HG03159 (cell line): ENCODE results near the gene NGFR.
"Not testable (repeated sequence)": the region's sequence is repeated elsewhere in the genome, so short reads cannot be mapped to it uniquely, and the experiment has no call there.

ENCODE experiments used
- ATAC-seq: cut with Tn5 transposase; IDR thresholded peaks from one replicate; pipeline ENCODE4 v1.9.1; 2021; ENCODE audit warnings: mild to moderate bottlenecking, moderate library complexity; ENCODE audit not compliant: unreplicated experiment

Gene NGFR

DNA sequence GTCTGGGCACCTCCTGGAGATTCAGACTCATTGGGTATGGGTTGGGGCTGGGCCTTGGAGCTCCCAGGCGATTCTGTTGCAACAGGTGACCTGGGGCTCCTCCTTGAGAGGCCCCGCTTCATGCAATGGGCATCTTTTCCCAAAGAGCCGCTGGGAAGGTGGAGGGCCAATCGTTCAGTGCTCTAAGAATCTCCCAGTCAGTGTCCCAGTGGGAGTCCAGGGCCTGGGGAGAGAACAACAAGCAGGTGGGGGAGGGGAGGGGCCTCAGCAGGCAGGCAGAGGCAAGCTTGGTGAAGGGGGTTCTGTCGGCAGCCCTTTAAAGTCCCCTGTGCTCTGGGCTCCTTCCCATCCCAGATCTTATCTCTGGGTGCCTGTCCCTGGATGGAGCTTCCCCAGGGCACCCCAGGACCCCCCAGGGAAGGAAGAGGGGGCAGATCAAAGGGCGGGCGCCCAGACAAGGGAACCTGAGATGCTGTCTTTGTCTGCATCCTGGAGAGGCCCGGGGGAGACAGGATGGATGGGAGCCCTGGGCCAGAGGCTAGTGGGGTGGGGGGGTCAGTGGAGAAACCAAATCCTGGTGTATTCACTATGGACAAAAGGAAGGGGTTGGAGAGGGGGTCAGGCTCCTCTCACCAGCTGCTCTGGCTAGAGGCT lies 50.0 kb downstream of the NGFR start:
- no peak for ATAC-seq

DNA sequence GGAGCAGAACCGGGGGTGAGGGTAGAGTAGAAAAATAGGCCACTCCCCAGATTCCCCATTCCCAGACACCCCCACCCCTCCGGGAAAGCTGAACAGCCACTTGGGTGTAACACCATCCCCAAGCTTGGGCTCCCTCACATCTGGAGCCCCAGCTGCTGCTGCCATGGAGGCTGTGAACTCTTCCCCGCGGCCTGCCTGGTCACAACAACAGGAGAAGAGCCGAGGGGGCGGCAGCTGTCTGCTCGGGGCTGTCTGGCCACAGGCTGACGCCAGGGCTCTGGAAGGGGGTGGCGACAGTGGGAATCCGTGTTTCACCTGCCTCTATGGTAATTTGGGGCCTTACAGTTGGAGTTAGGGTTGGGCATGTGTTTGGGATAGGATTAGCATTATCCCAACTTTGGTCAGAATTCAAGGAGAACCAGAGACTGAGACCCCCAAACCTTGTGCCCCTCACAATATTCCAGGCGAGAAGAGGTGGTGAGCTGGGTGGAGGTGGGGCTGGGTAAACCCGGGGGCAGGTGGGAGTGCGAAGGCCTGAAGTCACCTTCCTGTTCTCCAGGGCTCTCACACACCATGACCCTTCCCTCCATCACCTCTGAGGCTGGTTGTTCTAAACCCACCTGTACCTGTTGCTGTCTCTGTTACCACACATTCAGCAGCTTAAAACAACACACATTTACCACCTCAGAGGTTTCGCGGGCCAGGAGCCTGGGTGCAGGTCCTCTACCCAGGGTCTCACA lies 50.9 kb downstream of the NGFR start:
- no peak for ATAC-seq

DNA sequence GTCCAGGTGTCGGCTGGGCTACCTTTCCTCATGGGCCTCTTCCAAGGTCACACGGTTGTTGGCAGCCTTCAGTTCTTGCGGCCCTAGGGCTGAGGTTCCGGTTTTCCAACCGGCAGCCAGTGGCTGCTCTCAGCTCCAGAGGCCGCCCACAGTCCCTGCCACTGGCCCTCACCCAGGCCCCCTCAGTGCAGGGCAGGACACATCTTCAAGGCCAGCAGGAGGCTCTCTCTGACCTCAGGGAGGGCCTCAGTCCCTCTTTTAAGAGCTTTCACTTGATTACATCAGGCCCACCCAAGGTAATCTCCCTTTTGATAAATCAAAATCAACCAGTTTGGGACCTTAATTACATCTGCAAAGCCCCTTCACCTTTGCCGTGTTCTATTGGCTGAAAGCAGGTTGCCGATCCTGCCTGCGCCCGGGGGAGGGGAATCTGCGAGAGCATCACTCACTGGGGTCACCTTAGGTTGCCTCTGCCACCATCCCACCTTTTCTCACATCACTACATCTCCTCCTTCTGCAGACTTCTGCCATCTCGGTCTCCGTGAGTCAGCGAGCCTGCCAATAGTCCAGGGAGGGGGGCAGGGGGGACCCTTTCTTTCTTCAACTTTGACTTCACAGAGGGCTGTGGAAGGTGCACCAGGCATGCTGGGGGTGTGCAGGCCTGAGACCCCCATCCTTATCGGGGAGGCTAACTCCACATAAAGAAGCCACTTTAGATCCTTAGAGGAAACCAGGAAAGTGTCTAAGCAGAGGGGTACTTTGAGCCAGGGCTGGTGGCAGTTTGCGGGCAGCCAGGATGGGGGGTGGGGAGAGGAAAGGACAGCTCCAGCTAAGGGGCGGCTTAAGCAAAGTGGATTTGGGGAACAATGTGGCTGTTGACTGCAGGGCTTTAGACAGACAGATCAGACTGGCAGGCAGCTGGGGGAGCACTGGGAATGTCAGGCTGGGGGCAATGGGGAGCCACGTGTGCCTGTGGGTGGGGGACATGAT lies 51.7 kb downstream of the NGFR start:
- no peak for ATAC-seq

- no peak for ATAC-seq
Measured at GRCh38 chr17:49547566-49547965, 52.5 kb downstream of the NGFR start.

GRCh38 chr17:49548051-49548505 lies 53.0 kb downstream of the NGFR start:
- ATAC-seq = no peak

GRCh38 chr17:49548506-49549310 lies 53.6 kb downstream of the NGFR start:
- ATAC-seq = no peak

DNA sequence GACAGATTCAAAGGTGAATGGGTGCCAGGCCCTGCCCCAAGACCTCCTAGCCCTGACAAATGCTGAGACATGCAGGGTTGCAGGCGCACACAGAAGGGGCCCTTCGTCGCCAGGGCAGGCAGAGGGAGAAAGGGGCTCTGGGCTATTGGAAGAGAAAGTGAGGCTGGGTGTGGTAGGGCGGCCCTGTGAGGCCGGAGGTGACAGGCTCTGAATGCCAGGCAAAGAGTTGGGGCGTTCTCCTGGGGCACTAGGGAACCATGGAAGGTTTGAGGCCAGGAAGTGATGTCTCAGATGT lies 54.2 kb downstream of the NGFR start:
- no peak for ATAC-seq

DNA sequence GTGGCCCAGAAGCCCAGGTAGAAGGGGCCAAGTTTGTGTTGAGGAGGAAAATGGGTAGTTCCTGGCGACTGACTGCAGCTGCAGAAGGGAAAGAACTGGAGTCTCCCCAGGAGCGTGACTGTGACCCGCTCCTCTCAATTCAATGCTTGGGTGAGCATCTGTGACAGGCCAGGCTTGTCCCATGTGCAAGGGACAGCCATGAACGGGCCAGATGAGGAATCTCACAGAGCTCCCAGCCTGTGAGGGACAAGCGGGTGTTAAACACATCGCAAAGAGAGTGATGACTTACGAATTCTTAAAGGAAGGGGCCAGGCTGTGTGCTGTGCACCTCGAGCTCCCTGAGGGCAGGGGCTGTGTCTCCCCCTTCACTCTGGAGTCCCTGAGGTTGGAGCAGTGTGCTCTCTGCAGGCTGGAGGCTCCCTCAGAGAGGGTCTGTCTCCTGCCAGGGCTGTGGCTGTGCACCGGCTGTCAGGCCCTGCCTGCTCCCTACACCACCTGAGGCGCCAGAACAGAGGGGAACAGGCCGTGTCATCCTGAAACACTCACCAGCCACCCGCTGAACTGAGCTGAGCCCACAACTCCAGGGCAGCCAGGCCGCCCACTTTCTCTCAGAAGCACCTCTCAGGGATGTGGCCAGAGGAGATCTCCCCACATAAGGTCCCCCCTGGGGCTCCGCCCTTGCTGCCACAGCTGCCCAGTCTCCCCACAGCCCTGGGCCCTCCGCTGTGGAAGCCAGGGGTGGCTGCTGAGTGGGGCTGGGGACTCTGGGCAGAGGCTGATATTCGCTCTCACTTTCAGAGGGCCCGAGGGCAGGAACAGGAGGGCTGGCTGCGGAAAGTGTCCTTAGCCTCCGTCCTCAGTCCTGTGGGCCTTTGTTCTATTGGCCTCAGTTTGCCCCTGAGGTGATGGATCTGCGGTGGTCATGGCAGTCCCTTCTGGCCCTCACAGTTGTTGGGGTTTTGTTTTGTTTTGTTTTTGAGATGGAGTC lies 54.9 kb downstream of the NGFR start:
- no peak for ATAC-seq

DNA sequence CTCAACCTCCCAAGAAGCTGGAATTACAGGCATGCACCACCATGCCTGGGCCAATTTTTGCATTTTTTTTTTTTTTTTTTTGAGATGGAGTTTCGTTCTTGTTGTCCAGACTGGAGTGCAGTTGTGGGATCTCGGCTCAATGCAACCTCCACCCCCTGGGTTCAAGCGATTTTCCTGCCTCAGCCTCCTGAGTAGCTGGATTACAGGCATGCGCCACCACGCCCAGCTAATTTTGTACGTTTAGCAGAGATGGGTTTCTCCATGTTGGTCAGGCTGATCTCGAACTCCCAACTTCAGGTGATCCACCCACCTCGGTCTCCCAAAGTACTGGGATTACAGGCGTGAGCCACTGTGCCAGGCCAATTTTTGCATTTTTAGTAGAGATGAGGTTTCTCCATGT lies 55.7 kb downstream of the NGFR start:
- ATAC-seq = not testable (repeated sequence)

DNA sequence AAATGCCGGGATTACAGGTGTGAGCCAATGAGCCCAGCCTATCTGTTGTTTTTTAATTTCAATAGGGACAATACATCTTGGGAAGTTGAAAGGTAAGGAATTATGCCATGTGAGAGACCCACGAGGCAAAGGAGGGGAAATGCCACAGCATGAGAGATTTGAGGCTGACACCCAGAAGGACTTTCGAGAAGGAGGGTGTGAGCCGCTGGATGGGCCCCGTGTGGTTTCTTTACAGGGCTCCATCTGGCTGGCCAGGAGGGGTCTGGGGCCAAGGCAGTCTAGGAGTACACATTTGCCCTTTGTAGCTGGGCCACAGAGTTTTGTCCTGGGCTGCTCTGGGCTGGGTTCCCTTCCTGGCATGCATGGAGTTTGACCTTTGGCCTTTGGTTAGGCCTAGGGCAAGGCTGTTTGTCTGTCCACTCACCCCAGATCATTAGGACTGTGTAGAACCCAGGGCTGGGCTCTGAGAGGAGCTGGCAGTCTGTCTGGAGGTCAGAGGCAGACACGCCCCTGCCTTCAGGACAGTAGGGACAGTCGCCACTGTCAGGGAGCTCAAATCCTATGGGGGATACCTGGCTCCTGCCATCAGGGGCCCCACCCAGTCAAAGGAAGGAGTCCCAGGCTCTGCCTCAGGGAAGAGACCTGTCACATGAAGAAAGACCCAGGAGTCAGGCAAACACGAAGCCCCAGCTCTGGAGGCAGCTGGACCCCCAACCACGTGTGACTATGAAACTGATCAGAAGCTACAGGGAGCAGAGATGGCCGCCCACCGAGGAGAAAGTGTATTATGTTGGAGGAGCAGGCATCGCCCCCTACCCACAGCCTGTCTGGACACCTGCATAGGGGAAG lies 56.4 kb downstream of the NGFR start:
- ATAC-seq = no peak

- no peak for ATAC-seq
Measured at GRCh38 chr17:49552070-49552751, 57.1 kb downstream of the NGFR start.

DNA sequence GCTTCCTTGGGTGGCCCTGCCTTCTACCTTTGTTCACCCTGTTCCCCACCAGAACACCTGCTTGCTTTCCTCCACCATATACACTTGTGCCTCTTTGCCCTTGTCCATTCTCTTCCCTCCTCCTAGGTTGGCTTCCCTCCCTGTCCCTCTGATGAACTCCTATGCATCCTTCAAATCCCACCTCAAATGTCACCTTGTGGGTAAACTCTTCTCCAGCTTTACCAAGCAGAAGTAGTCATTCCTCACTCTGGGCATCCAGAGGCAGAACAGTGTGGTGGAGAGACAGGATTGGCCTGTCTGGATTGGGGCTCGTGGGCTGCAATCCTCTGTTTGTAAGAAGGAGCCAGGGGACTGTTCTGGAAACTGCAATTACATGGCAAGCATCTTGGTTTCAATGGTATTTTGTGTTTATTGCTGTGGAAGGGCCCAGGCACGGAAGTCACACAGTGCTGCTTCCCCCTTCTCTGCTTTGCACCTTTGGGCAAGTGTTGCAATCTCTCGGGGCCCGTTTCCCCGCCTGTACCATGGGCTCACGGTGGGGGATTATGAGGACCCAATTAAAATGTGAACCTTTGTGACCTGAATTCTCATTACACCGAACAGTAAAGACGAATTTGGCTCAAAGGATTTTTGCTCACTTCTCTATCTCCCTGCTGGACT lies 58.7 kb downstream of the NGFR start:
- ATAC-seq = no peak

DNA sequence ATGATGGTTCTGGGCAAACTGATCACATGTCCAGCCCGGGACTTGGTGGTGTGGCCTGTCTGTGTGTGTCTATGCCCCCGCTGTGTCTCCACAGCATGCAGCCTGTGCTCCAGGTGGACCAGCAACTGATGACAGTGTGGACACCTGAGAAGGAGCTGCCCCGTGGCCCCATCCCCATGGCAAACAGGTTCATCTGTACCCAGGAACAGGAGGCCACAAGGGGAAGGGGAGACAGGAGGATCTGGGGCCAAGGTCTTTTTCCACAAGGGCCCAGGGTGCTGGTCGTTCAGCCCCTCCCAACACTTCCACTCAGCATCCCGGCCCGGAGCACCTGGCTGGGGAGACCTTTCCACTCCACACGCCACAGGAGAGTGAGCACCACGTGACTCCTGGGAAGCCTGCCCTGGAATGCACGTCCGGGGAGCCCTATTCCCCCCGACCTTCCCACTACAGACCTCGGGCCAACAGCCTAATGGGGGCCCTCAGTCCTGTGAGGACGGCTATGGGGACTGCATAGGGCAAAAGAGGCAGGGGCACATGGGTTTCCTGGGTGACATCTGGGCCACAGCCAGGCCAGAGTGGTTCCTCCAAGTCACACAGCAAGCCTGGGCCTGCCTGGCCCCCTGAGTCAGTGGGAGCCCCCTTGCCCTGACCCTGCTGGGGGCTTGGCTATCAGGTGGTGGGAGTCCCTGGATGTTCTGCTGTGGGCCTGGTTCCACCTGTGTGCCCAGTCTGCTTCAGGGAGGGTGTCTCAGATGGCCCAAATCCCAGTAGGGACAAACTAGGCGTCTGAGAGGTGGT lies 59.8 kb downstream of the NGFR start:
- ATAC-seq = no peak

DNA sequence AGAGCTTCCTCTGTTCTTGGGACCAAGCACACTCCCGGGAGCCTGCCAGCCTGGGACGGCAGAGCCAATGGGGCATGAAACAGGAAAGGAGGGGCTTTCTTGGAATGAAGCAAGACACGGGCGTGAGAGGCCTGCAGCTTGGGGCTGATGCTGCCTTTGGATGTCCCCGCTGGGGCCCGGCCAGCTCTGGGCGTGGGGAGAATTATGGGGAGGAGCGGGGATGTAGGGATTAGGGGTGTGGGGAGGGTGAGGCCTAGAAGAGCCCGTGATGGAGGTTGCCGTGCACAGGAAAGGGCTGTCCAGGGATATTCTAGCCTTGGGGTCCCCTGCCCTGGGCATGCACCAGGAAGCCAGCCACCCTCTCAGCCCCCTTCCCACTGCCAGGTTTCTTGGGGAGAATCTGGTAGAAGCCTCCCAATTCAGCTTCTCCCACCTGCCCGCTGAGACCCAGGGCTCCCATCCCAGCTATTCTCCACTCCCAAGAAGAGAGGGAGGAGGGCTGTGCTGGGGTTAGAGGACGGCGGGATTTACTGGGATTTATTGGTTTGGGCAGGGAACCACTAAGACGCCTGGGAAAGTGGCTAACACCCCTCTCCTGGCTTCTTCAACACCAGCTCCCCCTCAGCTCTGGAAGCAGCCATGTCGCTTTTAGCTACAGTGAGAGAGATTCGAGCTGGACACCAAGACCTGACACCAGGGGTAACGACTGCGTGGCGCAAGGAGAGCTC lies 60.6 kb downstream of the NGFR start:
- ATAC-seq = no peak

- ATAC-seq = no peak
Measured at GRCh38 chr17:49556223-49556943, 61.3 kb downstream of the NGFR start.
